GM12878 (cell line): ENCODE measurements around the gene ZBTB21. TPM values are rescaled to one million over a fixed set of nuclear protein-coding genes. Genes with fewer than 3 reads are reported as not detected.

Source experiments
- ATAC-seq: fragments of 200-7000 bp; cut with Tn5 transposase; 3 replicates; pipeline ENCODE4 v1.9.1; 2020; ENCODE audit warnings: mild to moderate bottlenecking, moderate library complexity
- BruUV-seq: library from RNA; stranded (reverse); fragments of 400-500 nt; replicated peaks from 2 replicates; lab custom pipeline; 2021; lab: Mats Ljungman, UMichigan
- CTCF ChIA-PET: fragments of 300-600 bp; sonication (Branson Sonifier 250); formaldehyde crosslinking; extraction: SDS; loops from one replicate; lab custom pipeline; 2021; ENCODE audit warnings: inconsistent platforms; lab: Yijun Ruan, JAX
- POLR2A ChIA-PET: fragments of 350-600 bp; formaldehyde crosslinking; extraction: SDS; loops from one replicate; lab custom pipeline; 2021; ENCODE audit warnings: inconsistent platforms; lab: Charles Lee
- RAD21 ChIA-PET: fragments of 300-600 bp; sonication (Branson Sonifier 250); formaldehyde crosslinking; loops from one replicate; lab custom pipeline; 2023; ENCODE audit warnings: antibody characterized with exemption; ENCODE audit not compliant: unreplicated experiment; lab: Charles Lee
- SMC1A ChIA-PET: fragments of 300-600 bp; sonication (Branson Sonifier 250); formaldehyde crosslinking; loops from one replicate; lab custom pipeline; 2023; ENCODE audit not compliant: unreplicated experiment, uncharacterized antibody; lab: Charles Lee
- DNase-seq: peaks from one replicate; pipeline ENCODE4 v3.0.0-alpha.2; 2011; ENCODE audit warnings: low read depth, low spot score
- FAIRE-seq: peaks from 3 replicates; lab custom pipeline; 2011; peaks lifted over from hg19 to GRCh38; lab: Jason Lieb, UNC
- H2AFZ ChIP-seq: 2 replicates; pipeline ENCODE4 v1.6.0; 2011; ENCODE audit warnings: low read depth, low read length, control low read depth; ENCODE audit not compliant: control insufficient read depth
- H3K27ac ChIP-seq: 2 replicates; pipeline ENCODE4 v1.5.1; 2011; ENCODE audit warnings: control low read depth; ENCODE audit not compliant: control insufficient read depth, insufficient read depth
- H3K27me3 ChIP-seq, 2 experiments: replicated peaks in 1 of 2; 2 replicates each; pipeline versions ENCODE4 v1.6.0 to v1.6.1; 2011; ENCODE audit warnings: low read length in 1 of 2; ENCODE audit not compliant: control insufficient read depth in 2 of 2, insufficient read depth in 2 of 2
- H3K36me3 ChIP-seq, 2 experiments: 2 replicates each; pipeline ENCODE4 v1.5.1; 2011; ENCODE audit warnings: low read length in 1 of 2; ENCODE audit not compliant: control insufficient read depth in 2 of 2, insufficient read depth in 2 of 2
- H3K4me1 ChIP-seq: 2 replicates; pipeline ENCODE4 v1.6.1; 2011; ENCODE audit warnings: mild to moderate bottlenecking, low read length, moderate library complexity, mixed read lengths; ENCODE audit not compliant: control insufficient read depth, insufficient read depth
- H3K4me2 ChIP-seq: 2 replicates; pipeline ENCODE4 v1.6.0; 2011; ENCODE audit warnings: control low read depth; ENCODE audit not compliant: control insufficient read depth, insufficient read depth
- H3K4me3 ChIP-seq: fragments of 200-600 bp; sonication (generic); 2 replicates; pipeline ENCODE4 v1.5.1; 2016
- H3K79me2 ChIP-seq: 2 replicates; pipeline ENCODE4 v1.6.0; 2011; ENCODE audit warnings: low read length; ENCODE audit not compliant: control insufficient read depth, insufficient read depth
- H3K9ac ChIP-seq: 2 replicates; pipeline ENCODE4 v1.8.0; 2011; ENCODE audit warnings: low read length, control low read depth, mixed read lengths; ENCODE audit not compliant: control insufficient read depth, insufficient read depth
- H3K9me3 ChIP-seq: replicated peaks from 3 replicates; pipeline ENCODE4 v1.5.1; 2011; ENCODE audit warnings: mild to moderate bottlenecking, low read length; ENCODE audit not compliant: control insufficient read depth, insufficient read depth
- H4K20me1 ChIP-seq: 2 replicates; pipeline ENCODE4 v1.6.0; 2011; ENCODE audit not compliant: control insufficient read depth, insufficient read depth
- POLR2AphosphoS5 ChIP-seq: IDR thresholded peaks from 2 replicates; pipeline ENCODE4 v1.6.1; 2011; ENCODE audit warnings: mild to moderate bottlenecking, low read length, inconsistent platforms
- REST ChIP-seq: IDR thresholded peaks from 2 replicates; pipeline ENCODE4 v1.6.1; 2012; ENCODE audit warnings: mild to moderate bottlenecking, low read depth, low read length
- WGBS: methylation state at CpG from one replicate; pipeline ENCODE4 v1.1.6; 2016; ENCODE audit warnings: low lambda C conversion rate; ENCODE audit not compliant: insufficient replicate concordance, insufficient coverage; ENCODE audit errors: missing lambda C conversion rate; 5-methylcytosine and 5-hydroxymethylcytosine counted together
- in situ Hi-C: fragments of 300-500 bp; cut with MboI; formaldehyde crosslinking; loops from 9 replicates; pipeline ENCODE4 v1.14.3; 2018; ENCODE audit warnings: mixed read lengths
- intact Hi-C: fragments of 100-400 bp; cut with micrococcal nuclease; formaldehyde crosslinking; loops from one replicate; pipeline ENCODE4 v1.14.2; 2022; ENCODE audit not compliant: unreplicated experiment
- polyA plus RNA-seq, 11 experiments: library from polyadenylated mRNA; depleted of rRNA in 4 of 11; unstranded in 6 of 11; stranded (reverse) in 5 of 11; fragments of >200 nt; fragmentation: Nextera tagmentation in 4 of 11; fragmentation: Illumina TruSeq in 1 of 11; extraction: Ambion mirVana in 4 of 11; extraction: Trizol in 1 of 11; gene quantifications; 1 replicate in 1 of 11; 2 replicates in 10 of 11; pipeline versions ENCODE4 v1.2.1 to v1.2.3, GENCODE V29; 2011 to 2016; ENCODE audit warnings: inconsistent platforms in 2 of 11, missing spikeins in 2 of 11, low read depth in 1 of 11
- total RNA-seq, 4 experiments: library from RNA; depleted of rRNA in 3 of 4; stranded (reverse); fragments of >200 nt in 3 of 4; fragmentation: Illumina TruSeq in 1 of 4; extraction: Trizol in 1 of 4; gene quantifications; 2 replicates each; pipeline versions ENCODE4 v1.2.1 to v1.2.3, GENCODE V29; 2013 to 2021

Gene ZBTB21
- total and polyA plus RNA-seq, 10 of the 15 experiments (the other 5 are each of a cell fraction or from before 2014, with no cell fraction given) = 1.8 to 21.6 (median 10.6) TPM

GRCh38 chr21:41975391-41976272 lies 34.5 kb downstream of the ZBTB21 start:
- in situ Hi-C loops (no loop called here), intact Hi-C loops (no loop called here)
- Histone ChIP-seq H3K27me3 (no peaks in the 10 kb centered on the region), H3K9ac (no peak overlapping the region), H3K36me3 (no peaks in the 10 kb centered on the region), H3K4me3 (no peak overlapping the region), H3K79me2 (no peaks in the 10 kb centered on the region), H3K4me2 (no peak overlapping the region), H2AFZ (no peak overlapping the region), H3K9me3 (peaks cover 7% of the 10 kb centered on the region; the same call in 2 of the 3 replicates)
- ATAC-seq = no peak
- POLR2A ChIA-PET = no interaction called here
- no peak for DNase-seq
- TF ChIP-seq REST = peak; percentile 70
- no peak for TF ChIP-seq POLR2AphosphoS5
- TF ChIP-seq, all 136 proteins: peak for 1
- ChIA-PET SMC1A (no interaction called here), RAD21 (no interaction called here), CTCF (no interaction called here)
- no TSS peak for BruUV-seq
- Histone ChIP-seq H4K20me1 (no peaks in the 10 kb centered on the region), H3K27ac (no peak overlapping the region), H3K4me1 (peaks cover 7% of the 10 kb centered on the region)
- 88% methylated on average over 17 of the region's 17 CpGs for WGBS
- no peak for FAIRE-seq
